Upper lobe of left lung (tissue), 4 donors: ENCODE measurements around the gene IP6K2.

Experiments used
- CTCF ChIP-seq, 6 experiments: fragments of 450-650 bp in 4 of 6; fragments of 200-600 bp in 2 of 6; sonication (generic) in 2 of 6; IDR thresholded peaks; one replicate each; pipeline ENCODE4 v1.5.1; 2016 to 2019; ENCODE audit warnings: antibody characterized with exemption in 6 of 6
- EP300 ChIP-seq, 4 donors: sonication (generic); formaldehyde crosslinking; IDR thresholded peaks; one replicate each; pipeline ENCODE4 v1.5.1; 2017; ENCODE audit warnings: antibody characterized with exemption in 4 of 4, control low read depth in 2 of 4
- POLR2A ChIP-seq, 4 donors: fragments of 450-650 bp; IDR thresholded peaks; one replicate each; pipeline ENCODE4 v1.5.1; 2016 to 2017; ENCODE audit warnings: antibody characterized with exemption in 4 of 4, mild to moderate bottlenecking in 2 of 4
- POLR2AphosphoS5 ChIP-seq, 2 donors: sonication (generic); formaldehyde crosslinking; IDR thresholded peaks; one replicate each; pipeline ENCODE4 v1.5.1; 2017; ENCODE audit warnings: antibody characterized with exemption in 2 of 2

GRCh38 chr3:48679411-48680391 lies 37.3 kb downstream of the IP6K2 start:
- TF ChIP-seq POLR2AphosphoS5 (IDR thresholded peaks at IDR 0.05): no peak
- no peak for TF ChIP-seq CTCF (IDR thresholded peaks at IDR 0.05)
- no peak for TF ChIP-seq POLR2A (IDR thresholded peaks at IDR 0.05)
- no peak for TF ChIP-seq EP300 (IDR thresholded peaks at IDR 0.05)
